Hepatocyte (in vitro differentiated cells): Measurements from ENCODE around the gene TMIE. TPM values are rescaled to one million over a fixed set of nuclear protein-coding genes. Genes with fewer than 3 reads are reported as not detected.

ENCODE experiments used
- DNase-seq: peaks from one replicate; pipeline ENCODE4 v3.0.0-alpha.2; 2016; ENCODE audit warnings: low spot score
- H2AFZ ChIP-seq: fragments of 200-600 bp; sonication (generic); 2 replicates; pipeline ENCODE4 v1.6.0; 2016; ENCODE audit warnings: antibody characterized with exemption, mild to moderate bottlenecking
- H3K27ac ChIP-seq: fragments of 200-600 bp; sonication (generic); 2 replicates; pipeline ENCODE4 v1.5.1; 2016; ENCODE audit warnings: mild to moderate bottlenecking
- H3K27me3 ChIP-seq: fragments of 200-600 bp; sonication (generic); 2 replicates; pipeline ENCODE4 v1.6.1; 2016
- H3K36me3 ChIP-seq: fragments of 200-600 bp; sonication (generic); replicated peaks from 2 replicates; pipeline ENCODE4 v1.5.1; 2016; ENCODE audit warnings: low read depth; ENCODE audit not compliant: insufficient read depth
- H3K4me1 ChIP-seq: fragments of 200-600 bp; sonication (generic); 2 replicates; pipeline ENCODE4 v1.5.1; 2016; ENCODE audit warnings: mild to moderate bottlenecking, moderate library complexity; ENCODE audit not compliant: insufficient read depth
- H3K4me2 ChIP-seq: fragments of 200-600 bp; sonication (generic); 2 replicates; pipeline ENCODE4 v1.6.0; 2016
- H3K4me3 ChIP-seq: fragments of 200-600 bp; sonication (generic); 2 replicates; pipeline ENCODE4 v1.5.1; 2016; ENCODE audit warnings: mild to moderate bottlenecking
- H3K79me2 ChIP-seq: fragments of 200-600 bp; sonication (generic); 2 replicates; pipeline ENCODE4 v1.6.0; 2017; ENCODE audit warnings: mild to moderate bottlenecking
- H3K9me2 ChIP-seq: fragments of 200-600 bp; sonication (generic); replicated peaks from 2 replicates; pipeline ENCODE4 v1.6.0; 2017; ENCODE audit warnings: mild to moderate bottlenecking; ENCODE audit not compliant: insufficient read depth
- H3K9me3 ChIP-seq: fragments of 200-600 bp; sonication (generic); 2 replicates; pipeline ENCODE4 v1.5.1; 2016; ENCODE audit warnings: low read depth, mild to moderate bottlenecking
- H4K20me1 ChIP-seq: fragments of 200-600 bp; sonication (generic); 2 replicates; pipeline ENCODE4 v1.6.0; 2016; ENCODE audit warnings: mild to moderate bottlenecking; ENCODE audit not compliant: insufficient read depth, poor library complexity, severe bottlenecking
- CTCF ChIP-seq: fragments of 200-600 bp; sonication (generic); IDR thresholded peaks from 2 replicates; pipeline ENCODE4 v1.5.1; 2016; ENCODE audit warnings: antibody characterized with exemption, mild to moderate bottlenecking; ENCODE audit not compliant: poor library complexity
- EZH2 ChIP-seq: fragments of 200-600 bp; sonication (generic); IDR thresholded peaks from 2 replicates; pipeline ENCODE4 v1.6.1; 2016; ENCODE audit warnings: antibody characterized with exemption, mild to moderate bottlenecking, borderline replicate concordance
- EZH2phosphoT487 ChIP-seq: fragments of 200-600 bp; sonication (generic); IDR thresholded peaks from one replicate; pipeline ENCODE4 v1.6.1; 2018; ENCODE audit warnings: antibody characterized with exemption, mild to moderate bottlenecking, low read depth, moderate library complexity; ENCODE audit not compliant: unreplicated experiment, severe bottlenecking
- WGBS: methylation state at CpG from one replicate; pipeline ENCODE4 v1.1.6; 2016; ENCODE audit warnings: low lambda C conversion rate; ENCODE audit errors: missing lambda C conversion rate; 5-methylcytosine and 5-hydroxymethylcytosine counted together
- polyA plus RNA-seq: library from polyadenylated mRNA; unstranded; fragments of >200 nt; fragmentation: Nextera tagmentation; extraction: Ambion mirVana; gene quantifications from 2 replicates; pipeline ENCODE4 v1.2.1, GENCODE V29; 2016
- total RNA-seq: library from RNA; depleted of rRNA; stranded (reverse); fragments of >200 nt; gene quantifications from 2 replicates; pipeline ENCODE4 v1.2.3, GENCODE V29; 2014

The TMIE gene
- total and polyA plus RNA-seq, 2 experiments from 2014 or later: 0.37 to 0.51 TPM

- TF ChIP-seq CTCF: no peak
- TF ChIP-seq EZH2phosphoT487: no peak
- no peak for TF ChIP-seq EZH2
- Histone ChIP-seq H3K27me3 (no peaks in the 10 kb centered on the region), H3K36me3 (no peaks in the 10 kb centered on the region), H3K79me2 (no peaks in the 10 kb centered on the region), H3K9me2 (no peaks in the 10 kb centered on the region), H4K20me1 (no peaks in the 10 kb centered on the region), H2AFZ (peak overlapping the region; percentile 91), H3K9me3 (no peaks in the 10 kb centered on the region), H3K27ac (no peak overlapping the region), H3K4me3 (peak overlapping the region; percentile 82), H3K4me1 (peaks cover 12% of the 10 kb centered on the region), H3K4me2 (peak overlapping the region; percentile 100)
- 62% methylated on average over 19 of the region's 30 CpGs for WGBS
- DNase-seq: peak; percentile 55
These were observed 7.3 kb upstream of the TMIE start for GRCh38 chr3:46693892-46694226.

GRCh38 chr3:46694520-46694919 is 6.7 kb upstream of the TMIE start:
- no peaks in the 10 kb centered on the region for H3K9me3 ChIP-seq
- no peak overlapping the region for H2AFZ ChIP-seq
- WGBS: 100% methylated on average over 3 of the region's 3 CpGs
- no peaks in the 10 kb centered on the region for H3K27me3 ChIP-seq
- H3K27ac ChIP-seq: no peak overlapping the region
- no peak for DNase-seq
- no peak overlapping the region for H3K4me2 ChIP-seq
- H3K4me3 ChIP-seq: no peak overlapping the region
- no peaks in the 10 kb centered on the region for H3K9me2 ChIP-seq
- TF ChIP-seq CTCF: no peak
- no peak for TF ChIP-seq EZH2
- TF ChIP-seq EZH2phosphoT487: no peak
- H3K36me3 ChIP-seq: no peaks in the 10 kb centered on the region
- H4K20me1 ChIP-seq: no peaks in the 10 kb centered on the region
- H3K79me2 ChIP-seq: no peaks in the 10 kb centered on the region
- H3K4me1 ChIP-seq: peaks cover 12% of the 10 kb centered on the region

GRCh38 chr3:46695177-46695961 is 5.8 kb upstream of the TMIE start:
- H3K27ac ChIP-seq: no peak overlapping the region

More at GRCh38 chr3:46695177-46695961, 5.8 kb upstream of the TMIE start:
- Histone ChIP-seq H3K9me3 (no peaks in the 10 kb centered on the region), H3K79me2 (no peaks in the 10 kb centered on the region), H3K9me2 (no peaks in the 10 kb centered on the region), H3K27me3 (no peaks in the 10 kb centered on the region), H2AFZ (no peak overlapping the region), H3K4me1 (peaks cover 12% of the 10 kb centered on the region), H3K4me3 (no peak overlapping the region), H4K20me1 (no peaks in the 10 kb centered on the region), H3K4me2 (no peak overlapping the region), H3K36me3 (no peaks in the 10 kb centered on the region)
- DNase-seq: peak; percentile 31
- 72% methylated on average over 11 of the region's 11 CpGs for WGBS
- TF ChIP-seq EZH2phosphoT487 (no peak), CTCF (peak; percentile 20), EZH2 (no peak)
